Right lobe of liver (tissue), 4 donors: ENCODE data around the gene HNRNPA1L2.

Source experiments
- POLR2A ChIP-seq: fragments of 450-650 bp; IDR thresholded peaks from one replicate; pipeline ENCODE4 v1.6.1; 2017; ENCODE audit warnings: antibody characterized with exemption, mild to moderate bottlenecking
- TF ChIP-seq, protein P1 (sequence below), 4 donors: fragments of 200-600 bp in 3 of 4; fragments of 450-650 bp in 1 of 4; IDR thresholded peaks; one replicate each; pipeline versions ENCODE4 v1.5.1 to v1.8.0; 2016 to 2022; ENCODE audit warnings: antibody characterized with exemption in 4 of 4, mild to moderate bottlenecking in 2 of 4
- donor health status: DM: no; HTN: no; CAD: no.
- donor health status: DM: no; HTN: no; CAD: no.
- donor health status: DM: no; HTN: yes; CAD: no.

DNA sequence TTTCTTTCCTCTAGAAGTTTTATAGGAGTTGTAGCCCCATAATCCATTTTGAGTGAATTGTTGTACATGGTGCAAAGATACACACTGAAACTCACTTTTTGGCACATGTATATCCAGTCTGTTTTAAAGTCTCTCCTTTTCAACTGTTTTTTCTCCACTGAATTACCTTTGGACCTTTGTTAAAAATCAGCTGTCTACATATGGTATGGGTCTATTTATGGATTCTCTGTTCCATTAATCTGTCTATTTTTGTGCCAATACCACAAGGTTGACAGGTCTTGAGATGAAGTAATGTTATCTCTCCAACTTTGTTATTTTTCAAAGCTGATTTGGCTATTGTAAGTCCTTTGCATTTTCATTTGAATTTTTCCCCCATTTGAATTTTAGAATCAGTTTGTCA lies 4.7 kb downstream of the HNRNPA1L2 start:
- TF ChIP-seq, protein P1, sequence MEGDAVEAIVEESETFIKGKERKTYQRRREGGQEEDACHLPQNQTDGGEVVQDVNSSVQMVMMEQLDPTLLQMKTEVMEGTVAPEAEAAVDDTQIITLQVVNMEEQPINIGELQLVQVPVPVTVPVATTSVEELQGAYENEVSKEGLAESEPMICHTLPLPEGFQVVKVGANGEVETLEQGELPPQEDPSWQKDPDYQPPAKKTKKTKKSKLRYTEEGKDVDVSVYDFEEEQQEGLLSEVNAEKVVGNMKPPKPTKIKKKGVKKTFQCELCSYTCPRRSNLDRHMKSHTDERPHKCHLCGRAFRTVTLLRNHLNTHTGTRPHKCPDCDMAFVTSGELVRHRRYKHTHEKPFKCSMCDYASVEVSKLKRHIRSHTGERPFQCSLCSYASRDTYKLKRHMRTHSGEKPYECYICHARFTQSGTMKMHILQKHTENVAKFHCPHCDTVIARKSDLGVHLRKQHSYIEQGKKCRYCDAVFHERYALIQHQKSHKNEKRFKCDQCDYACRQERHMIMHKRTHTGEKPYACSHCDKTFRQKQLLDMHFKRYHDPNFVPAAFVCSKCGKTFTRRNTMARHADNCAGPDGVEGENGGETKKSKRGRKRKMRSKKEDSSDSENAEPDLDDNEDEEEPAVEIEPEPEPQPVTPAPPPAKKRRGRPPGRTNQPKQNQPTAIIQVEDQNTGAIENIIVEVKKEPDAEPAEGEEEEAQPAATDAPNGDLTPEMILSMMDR (IDR thresholded peaks at IDR 0.05), result no peak
- no peak for TF ChIP-seq POLR2A
